A549 (cell line): Measurements from ENCODE around the gene ZFX. TPM values are rescaled to one million over a fixed set of nuclear protein-coding genes. Genes with fewer than 3 reads are reported as not detected.

Source experiments
- ATAC-seq, 2 experiments: fragments of 200-7000 bp in 1 of 2; fragments of >200 bp in 1 of 2; cut with Nextera tagmentation in 1 of 2; cut with Tn5 transposase in 1 of 2; 3 replicates each; pipeline versions ENCODE4 v1.8.0 to v1.9.1; 2018 to 2020; ENCODE audit warnings: mild to moderate bottlenecking in 1 of 2, moderate library complexity in 1 of 2
- CTCF ChIA-PET: fragments of 300-600 bp; sonication (Branson Sonifier 250); formaldehyde crosslinking; extraction: SDS; loops from one replicate; lab custom pipeline; 2021; ENCODE audit warnings: antibody characterized with exemption, inconsistent platforms; lab: Yijun Ruan, JAX
- POLR2A ChIA-PET: fragments of 350-600 bp; formaldehyde crosslinking; extraction: SDS; loops from one replicate; lab custom pipeline; 2021; ENCODE audit warnings: antibody characterized with exemption, inconsistent platforms; lab: Yijun Ruan, JAX
- DNase-seq, 2 experiments: peaks; one replicate each; pipeline versions ENCODE4 v3.0.0 to v3.0.0-alpha.2; 2011 to 2016; ENCODE audit warnings: low read depth in 1 of 2, low spot score in 1 of 2
- FAIRE-seq: peaks from 2 replicates; lab custom pipeline; 2011; peaks lifted over from hg19 to GRCh38; lab: Jason Lieb, UNC
- H3K27ac ChIP-seq, 2 experiments: fragments of >200 bp; sonication (Bioruptor Twin); formaldehyde crosslinking; 3 replicates each; pipeline ENCODE4 v1.5.1; 2016 to 2017
- H3K4me1 ChIP-seq: fragments of >200 bp; sonication (Bioruptor Twin); formaldehyde crosslinking; 3 replicates; pipeline ENCODE4 v1.6.1; 2016
- H3K4me2 ChIP-seq: fragments of >200 bp; sonication (Bioruptor Twin); formaldehyde crosslinking; 3 replicates; pipeline ENCODE4 v1.6.1; 2016
- H3K4me3 ChIP-seq: fragments of >200 bp; sonication (Bioruptor Twin); formaldehyde crosslinking; 3 replicates; pipeline ENCODE4 v1.5.1; 2016
- H3K9me3 ChIP-seq: fragments of >200 bp; sonication (Bioruptor Twin); formaldehyde crosslinking; 3 replicates; pipeline ENCODE4 v1.6.1; 2016
- ATOH8 ChIP-seq: fragments of 250-450 bp; sonication (Bioruptor Pico); IDR thresholded peaks from 2 replicates; pipeline ENCODE4 v1.5.0; 2020; ENCODE audit warnings: low read depth, mild to moderate bottlenecking, moderate library complexity
- BHLHE40 ChIP-seq: IDR thresholded peaks from 2 replicates; pipeline ENCODE4 v1.6.1; 2012; ENCODE audit warnings: low read depth, low read length, inconsistent platforms
- CBX8 ChIP-seq: fragments of 200-600 bp; sonication (generic); IDR thresholded peaks from 2 replicates; pipeline ENCODE4 v1.6.1; 2016
- CHD2 ChIP-seq: fragments of 150-350 bp; IDR thresholded peaks from 2 replicates; pipeline ENCODE4 v1.6.1; 2014; ENCODE audit warnings: low read length; ENCODE audit not compliant: partially characterized antibody
- CHD4 ChIP-seq: fragments of 200-600 bp; sonication (generic); IDR thresholded peaks from 2 replicates; pipeline ENCODE4 v1.6.1; 2016; ENCODE audit warnings: antibody characterized with exemption, mild to moderate bottlenecking, borderline replicate concordance
- E2F6 ChIP-seq: IDR thresholded peaks from 2 replicates; pipeline ENCODE4 v1.6.1; 2012; ENCODE audit warnings: low read depth, borderline replicate concordance
- EHMT2 ChIP-seq: fragments of 200-600 bp; sonication (generic); IDR thresholded peaks from 2 replicates; pipeline ENCODE4 v1.6.1; 2016; ENCODE audit warnings: antibody characterized with exemption, low read depth, mild to moderate bottlenecking, moderate library complexity
- EP300 ChIP-seq, 2 experiments: fragments of >200 bp; sonication (Bioruptor Twin); formaldehyde crosslinking; IDR thresholded peaks; 2 replicates in 1 of 2; 3 replicates in 1 of 2; pipeline ENCODE4 v1.6.1; 2016 to 2017
- FOXS1 ChIP-seq: fragments of 250-450 bp; sonication (Bioruptor Pico); IDR thresholded peaks from 2 replicates; pipeline ENCODE4 v1.5.0; 2020; ENCODE audit warnings: mild to moderate bottlenecking, moderate library complexity
- HDAC2 ChIP-seq: fragments of 200-600 bp; sonication (generic); IDR thresholded peaks from 2 replicates; pipeline ENCODE4 v1.6.1; 2016
- HEYL ChIP-seq: fragments of 250-450 bp; sonication (Bioruptor Pico); IDR thresholded peaks from 2 replicates; pipeline ENCODE4 v1.8.0; 2021; ENCODE audit warnings: mild to moderate bottlenecking, moderate library complexity
- KDM5A ChIP-seq: fragments of 200-600 bp; sonication (generic); IDR thresholded peaks from 2 replicates; pipeline ENCODE4 v1.6.1; 2016; ENCODE audit warnings: antibody characterized with exemption, mild to moderate bottlenecking
- MAFK ChIP-seq: fragments of 450-650 bp; IDR thresholded peaks from 2 replicates; pipeline ENCODE4 v1.6.1; 2014; ENCODE audit not compliant: partially characterized antibody
- PHF8 ChIP-seq: fragments of 200-600 bp; sonication (generic); IDR thresholded peaks from 2 replicates; pipeline ENCODE4 v1.6.1; 2016; ENCODE audit warnings: low read depth, mild to moderate bottlenecking, antibody characterized with exemption, moderate library complexity, borderline replicate concordance
- RCOR1 ChIP-seq: fragments of 150-350 bp; IDR thresholded peaks from 2 replicates; pipeline ENCODE4 v1.6.1; 2014; ENCODE audit warnings: antibody characterized with exemption, low read length, low read depth
- RFX5 ChIP-seq: fragments of 450-650 bp; IDR thresholded peaks from 2 replicates; pipeline ENCODE4 v1.7.1; 2014; ENCODE audit warnings: antibody characterized with exemption, mild to moderate bottlenecking, moderate library complexity
- SREBF2 ChIP-seq: fragments of 450-650 bp; IDR thresholded peaks from 2 replicates; pipeline ENCODE4 v1.6.1; 2014; ENCODE audit warnings: mild to moderate bottlenecking, moderate library complexity
- TP53 ChIP-seq: fragments of 250-450 bp; sonication (Bioruptor Pico); IDR thresholded peaks from 2 replicates; pipeline ENCODE4 v1.5.0; 2021; ENCODE audit warnings: mild to moderate bottlenecking, moderate library complexity
- ZC3H11A ChIP-seq: fragments of 450-650 bp; IDR thresholded peaks from 2 replicates; pipeline ENCODE4 v1.6.1; 2014; ENCODE audit warnings: antibody characterized with exemption, mild to moderate bottlenecking
- WGBS: methylation state at CpG from one replicate; pipeline ENCODE4 v1.1.6; 2017; ENCODE audit errors: missing lambda C conversion rate; 5-methylcytosine and 5-hydroxymethylcytosine counted together
- polyA plus RNA-seq, 4 experiments: library from polyadenylated mRNA; depleted of rRNA in 3 of 4; stranded (reverse); fragments of >200 nt; fragmentation: RNase III in 1 of 4; extraction: RNeasy Plus Mini Kit Qiagen cat#74134 plus additional on column Dnase treatment in 1 of 4; gene quantifications; 2 replicates in 3 of 4; 3 replicates in 1 of 4; pipeline ENCODE4 v1.2.3, GENCODE V29; 2011 to 2017
- TF ChIP-seq, protein P1 (sequence below): fragments of 150-350 bp; IDR thresholded peaks from 2 replicates; pipeline ENCODE4 v1.6.1; 2014; ENCODE audit warnings: low read depth, mild to moderate bottlenecking, low read length
- TF ChIP-seq, protein P2 (sequence below): IDR thresholded peaks from 2 replicates; pipeline ENCODE4 v1.6.1; 2012

ZFX gene
- polyA plus RNA-seq, 2 of the 4 experiments (the other 2 are of a cell fraction) = 18.1 to 30.1 TPM

DNA sequence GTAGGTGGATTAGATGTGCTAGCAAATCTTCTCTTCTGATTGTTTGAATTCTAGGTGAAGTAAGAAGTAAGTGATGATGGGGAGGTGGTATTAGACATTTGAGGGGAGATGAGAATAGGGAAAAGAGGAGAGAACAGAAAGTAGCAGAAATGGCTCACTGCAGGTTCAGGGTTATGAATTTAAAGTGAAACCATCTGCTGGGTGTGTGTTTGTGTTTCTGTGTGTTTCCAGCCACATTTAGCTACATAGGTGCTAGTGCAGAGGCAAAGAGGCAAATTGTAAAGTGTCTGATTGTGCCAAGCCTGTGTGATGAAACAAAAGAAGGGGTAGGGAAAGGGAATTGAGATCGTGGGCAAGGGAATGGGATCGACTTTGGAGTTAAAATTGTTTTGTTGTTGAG is 50.6 kb downstream of the ZFX start:
- ATAC-seq (no peak), FAIRE-seq (no peak), DNase-seq (no peak)
- Histone ChIP-seq H3K4me3 (no peak overlapping the region), H3K4me1 (peaks cover 49% of the 10 kb centered on the region), H3K4me2 (peak overlapping the region; percentile 24; the same call in 1 of the 3 replicates), H3K9me3 (no peaks in the 10 kb centered on the region), H3K27ac (no peak overlapping the region)
- 75% methylated on average over 2 of the region's 2 CpGs for WGBS
- CTCF ChIA-PET = no interaction called here
- TF ChIP-seq SREBF2 = no peak
- no peak for TF ChIP-seq TP53
- TF ChIP-seq CHD4 = no peak
- TF ChIP-seq KDM5A = no peak
- POLR2A ChIA-PET = no interaction called here

GRCh38 chrX:24201216-24201615 is 51.7 kb downstream of the ZFX start:
- DNase-seq = no peak
- POLR2A ChIA-PET = no interaction called here
- CTCF ChIA-PET = no interaction called here
- Histone ChIP-seq H3K4me3 (no peak overlapping the region), H3K4me1 (peaks cover 59% of the 10 kb centered on the region), H3K27ac (no peak overlapping the region), H3K4me2 (no peak overlapping the region), H3K9me3 (no peaks in the 10 kb centered on the region)
- FAIRE-seq = no peak
- WGBS = 68% methylated on average over 1 of the region's 1 CpG
- TF ChIP-seq RFX5 (no peak), BHLHE40 (no peak), FOXS1 (no peak), HEYL (CRISPR knock-in tag) (no peak), E2F6 (no peak), PHF8 (no peak), ZC3H11A (no peak), HDAC2 (no peak), RCOR1 (no peak), CHD2 (no peak), ATOH8 (no peak), EP300 (IDR thresholded peaks at IDR 0.05) (no peak), CBX8 (no peak), EHMT2 (no peak)
- TF ChIP-seq, protein P1, sequence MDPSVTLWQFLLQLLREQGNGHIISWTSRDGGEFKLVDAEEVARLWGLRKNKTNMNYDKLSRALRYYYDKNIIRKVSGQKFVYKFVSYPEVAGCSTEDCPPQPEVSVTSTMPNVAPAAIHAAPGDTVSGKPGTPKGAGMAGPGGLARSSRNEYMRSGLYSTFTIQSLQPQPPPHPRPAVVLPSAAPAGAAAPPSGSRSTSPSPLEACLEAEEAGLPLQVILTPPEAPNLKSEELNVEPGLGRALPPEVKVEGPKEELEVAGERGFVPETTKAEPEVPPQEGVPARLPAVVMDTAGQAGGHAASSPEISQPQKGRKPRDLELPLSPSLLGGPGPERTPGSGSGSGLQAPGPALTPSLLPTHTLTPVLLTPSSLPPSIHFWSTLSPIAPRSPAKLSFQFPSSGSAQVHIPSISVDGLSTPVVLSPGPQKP = no peak
- ATAC-seq = no peak

DNA sequence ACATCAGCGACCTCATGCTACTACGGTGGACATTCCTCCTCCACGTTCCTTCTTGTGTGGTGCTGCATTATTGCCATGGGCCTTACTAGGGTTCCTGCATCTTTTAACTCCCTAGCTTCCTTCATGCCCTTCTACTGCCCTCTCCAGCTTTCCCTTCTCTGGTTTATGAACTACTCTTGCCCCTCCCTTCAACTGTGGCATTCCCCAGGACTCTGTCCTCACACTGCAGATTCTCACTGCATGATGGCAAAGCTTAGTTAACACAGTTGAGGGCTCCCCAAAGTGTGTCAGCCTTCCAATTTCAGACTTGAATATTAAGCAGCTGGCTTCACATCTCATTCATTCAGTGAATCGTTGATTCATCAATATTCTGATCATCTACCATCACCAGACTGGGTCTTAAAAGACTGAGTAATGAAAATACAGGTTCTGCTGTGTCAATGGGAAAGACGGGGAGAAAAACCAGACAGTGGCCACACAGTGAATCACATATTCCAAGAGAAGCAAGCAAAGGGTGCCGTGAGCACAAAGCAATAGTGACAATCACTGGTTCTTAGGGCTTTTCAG is 53.0 kb downstream of the ZFX start:
- H3K27ac ChIP-seq = no peak overlapping the region
- FAIRE-seq (peak; percentile 91), ATAC-seq (peak; percentile 39 to 49; a peak in 4 of 6 replicates), DNase-seq (no peak)
- H3K4me1 ChIP-seq = peaks cover 63% of the 10 kb centered on the region
- ChIA-PET POLR2A (no interaction called here), CTCF (interaction anchor here (0.6 to 1.2 kb wide), 3 partner anchors 12 to 550 kb away, joined by 3 to 4 read pairs (median 3); no protein-coding TSS in a partner anchor)
- WGBS = 87% methylated on average over 6 of the region's 6 CpGs
- peak; percentile 21 for TF ChIP-seq MAFK
- TF ChIP-seq, protein P2, sequence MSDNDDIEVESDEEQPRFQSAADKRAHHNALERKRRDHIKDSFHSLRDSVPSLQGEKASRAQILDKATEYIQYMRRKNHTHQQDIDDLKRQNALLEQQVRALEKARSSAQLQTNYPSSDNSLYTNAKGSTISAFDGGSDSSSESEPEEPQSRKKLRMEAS = no peak
- H3K9me3 ChIP-seq = no peaks in the 10 kb centered on the region
- no peak overlapping the region for H3K4me2 ChIP-seq
- no peak overlapping the region for H3K4me3 ChIP-seq
